Neural progenitor cell (in vitro differentiated cells): ENCODE measurements around the gene GMDS. TPM values are rescaled to one million over a fixed set of nuclear protein-coding genes. Genes with fewer than 3 reads are reported as not detected.

ENCODE experiments used
- DNase-seq: peaks from one replicate; pipeline ENCODE4 v3.0.0-alpha.2; 2016; ENCODE audit warnings: low spot score
- H2AFZ ChIP-seq: fragments of 200-600 bp; sonication (generic); replicated peaks from 2 replicates; pipeline ENCODE4 v1.6.1; 2016; ENCODE audit warnings: antibody characterized with exemption
- H3F3A ChIP-seq: fragments of 200-600 bp; sonication (generic); 2 replicates; pipeline ENCODE4 v1.6.1; 2016; ENCODE audit warnings: antibody characterized with exemption, low read depth
- H3K27ac ChIP-seq: fragments of 200-600 bp; sonication (generic); 2 replicates; pipeline ENCODE4 v1.5.1; 2016; ENCODE audit warnings: mild to moderate bottlenecking
- H3K27me3 ChIP-seq: fragments of 200-600 bp; sonication (generic); 2 replicates; pipeline ENCODE4 v1.6.1; 2016; ENCODE audit warnings: mild to moderate bottlenecking, moderate library complexity
- H3K36me3 ChIP-seq: fragments of 200-600 bp; sonication (generic); 2 replicates; pipeline ENCODE4 v1.5.1; 2016
- H3K4me1 ChIP-seq: fragments of 200-600 bp; sonication (generic); 2 replicates; pipeline ENCODE4 v1.6.1; 2016; ENCODE audit warnings: mixed run types
- H3K4me2 ChIP-seq: fragments of 200-600 bp; sonication (generic); 2 replicates; pipeline ENCODE4 v1.6.1; 2016
- H3K4me3 ChIP-seq: fragments of 200-600 bp; sonication (generic); 2 replicates; pipeline ENCODE4 v1.5.1; 2016
- H3K79me2 ChIP-seq: fragments of 200-600 bp; sonication (generic); 2 replicates; pipeline ENCODE4 v1.6.1; 2016; ENCODE audit warnings: low read depth
- H3K9ac ChIP-seq: fragments of 200-600 bp; sonication (generic); 2 replicates; pipeline ENCODE4 v1.6.1; 2016
- H3K9me3 ChIP-seq: fragments of 200-600 bp; sonication (generic); 2 replicates; pipeline ENCODE4 v1.5.1; 2016; ENCODE audit warnings: low read depth
- H4K20me1 ChIP-seq: fragments of 200-600 bp; sonication (generic); 2 replicates; pipeline ENCODE4 v1.6.1; 2016; ENCODE audit warnings: low read depth
- H3K27ac Mint-ChIP-seq: 3 replicates; pipeline ENCODE4 v1.8.0; 2021; ENCODE audit warnings: mixed read lengths
- H3K27me3 Mint-ChIP-seq: 2 replicates; pipeline ENCODE4 v1.8.0; 2022; ENCODE audit warnings: low read depth, mild to moderate bottlenecking, inconsistent platforms, moderate library complexity, mixed read lengths; ENCODE audit not compliant: insufficient read depth
- H3K36me3 Mint-ChIP-seq: 3 replicates; pipeline ENCODE4 v1.8.0; 2021; ENCODE audit warnings: mixed read lengths
- H3K4me1 Mint-ChIP-seq: 3 replicates; pipeline ENCODE4 v1.8.0; 2021; ENCODE audit warnings: mixed read lengths
- H3K4me3 Mint-ChIP-seq: 3 replicates; pipeline ENCODE4 v1.8.0; 2021; ENCODE audit warnings: mild to moderate bottlenecking, moderate library complexity, mixed read lengths
- H3K9me3 Mint-ChIP-seq: 3 replicates; pipeline ENCODE4 v1.8.0; 2020; ENCODE audit warnings: mixed read lengths
- EZH2 ChIP-seq: fragments of 200-600 bp; sonication (generic); IDR thresholded peaks from 2 replicates; pipeline ENCODE4 v1.6.1; 2017; ENCODE audit warnings: antibody characterized with exemption, mild to moderate bottlenecking, moderate library complexity
- EZH2phosphoT487 ChIP-seq: fragments of 200-600 bp; sonication (generic); IDR thresholded peaks from 2 replicates; pipeline ENCODE4 v1.6.1; 2017; ENCODE audit warnings: antibody characterized with exemption
- total RNA-seq: library from RNA; depleted of rRNA; stranded (reverse); fragments of >200 nt; gene quantifications from 2 replicates; pipeline ENCODE4 v1.2.3, GENCODE V29; 2015; ENCODE audit warnings: low replicate concordance
- TF ChIP-seq, protein P1 (sequence below): fragments of 200-600 bp; sonication (generic); IDR thresholded peaks from 2 replicates; pipeline ENCODE4 v1.5.1; 2017; ENCODE audit warnings: antibody characterized with exemption, mild to moderate bottlenecking

GMDS gene
- total RNA-seq, 1 donor from 2014 or later, result 22.6 TPM

DNA sequence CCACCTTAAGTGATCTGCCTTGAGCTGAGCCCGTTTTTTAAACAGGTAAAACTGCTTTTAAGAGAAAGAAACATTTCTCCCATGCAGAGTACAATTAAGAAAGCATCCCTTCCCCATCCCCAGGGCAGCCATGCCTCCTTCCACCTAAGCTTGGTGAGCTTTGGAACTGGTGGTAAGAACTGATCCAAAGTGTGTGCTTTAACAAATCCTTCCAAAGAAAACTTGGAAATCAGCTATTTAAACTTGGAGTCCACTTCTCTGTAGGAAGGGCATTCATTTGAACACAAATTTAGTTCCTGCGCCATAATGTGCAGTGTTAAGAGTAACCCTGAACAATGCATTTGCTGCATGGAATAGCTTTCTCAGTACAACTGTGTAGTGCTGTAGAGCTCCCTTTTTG lies 17.0 kb downstream of the GMDS start:
- Histone ChIP-seq H3K79me2 (no peaks in the 10 kb centered on the region), H2AFZ (no peak overlapping the region), H3K9me3 (no peaks in the 10 kb centered on the region), H3K4me3 (no peak overlapping the region), H3K9ac (no peak overlapping the region), H3K36me3 (no peaks in the 10 kb centered on the region), H4K20me1 (no peaks in the 10 kb centered on the region), H3K4me1 (peaks cover 12% of the 10 kb centered on the region), H3K27me3 (no peaks in the 10 kb centered on the region), H3K27ac (no peak overlapping the region), H3K4me2 (no peak overlapping the region), H3F3A (no peaks in the 10 kb centered on the region)
- TF ChIP-seq EZH2 (no peak), EZH2phosphoT487 (no peak)
- TF ChIP-seq, protein P1, sequence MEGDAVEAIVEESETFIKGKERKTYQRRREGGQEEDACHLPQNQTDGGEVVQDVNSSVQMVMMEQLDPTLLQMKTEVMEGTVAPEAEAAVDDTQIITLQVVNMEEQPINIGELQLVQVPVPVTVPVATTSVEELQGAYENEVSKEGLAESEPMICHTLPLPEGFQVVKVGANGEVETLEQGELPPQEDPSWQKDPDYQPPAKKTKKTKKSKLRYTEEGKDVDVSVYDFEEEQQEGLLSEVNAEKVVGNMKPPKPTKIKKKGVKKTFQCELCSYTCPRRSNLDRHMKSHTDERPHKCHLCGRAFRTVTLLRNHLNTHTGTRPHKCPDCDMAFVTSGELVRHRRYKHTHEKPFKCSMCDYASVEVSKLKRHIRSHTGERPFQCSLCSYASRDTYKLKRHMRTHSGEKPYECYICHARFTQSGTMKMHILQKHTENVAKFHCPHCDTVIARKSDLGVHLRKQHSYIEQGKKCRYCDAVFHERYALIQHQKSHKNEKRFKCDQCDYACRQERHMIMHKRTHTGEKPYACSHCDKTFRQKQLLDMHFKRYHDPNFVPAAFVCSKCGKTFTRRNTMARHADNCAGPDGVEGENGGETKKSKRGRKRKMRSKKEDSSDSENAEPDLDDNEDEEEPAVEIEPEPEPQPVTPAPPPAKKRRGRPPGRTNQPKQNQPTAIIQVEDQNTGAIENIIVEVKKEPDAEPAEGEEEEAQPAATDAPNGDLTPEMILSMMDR, result no peak
- H3K4me3 Mint-ChIP-seq, result no peak overlapping the region
- no peak for DNase-seq
- H3K4me1 Mint-ChIP-seq, result peaks cover 9% of the 10 kb centered on the region
- H3K27ac Mint-ChIP-seq, result no peak overlapping the region
- H3K27me3 Mint-ChIP-seq, result peaks cover 3% of the 10 kb centered on the region
- H3K36me3 Mint-ChIP-seq, result no peaks in the 10 kb centered on the region
- peaks cover 2% of the 10 kb centered on the region for H3K9me3 Mint-ChIP-seq

DNA sequence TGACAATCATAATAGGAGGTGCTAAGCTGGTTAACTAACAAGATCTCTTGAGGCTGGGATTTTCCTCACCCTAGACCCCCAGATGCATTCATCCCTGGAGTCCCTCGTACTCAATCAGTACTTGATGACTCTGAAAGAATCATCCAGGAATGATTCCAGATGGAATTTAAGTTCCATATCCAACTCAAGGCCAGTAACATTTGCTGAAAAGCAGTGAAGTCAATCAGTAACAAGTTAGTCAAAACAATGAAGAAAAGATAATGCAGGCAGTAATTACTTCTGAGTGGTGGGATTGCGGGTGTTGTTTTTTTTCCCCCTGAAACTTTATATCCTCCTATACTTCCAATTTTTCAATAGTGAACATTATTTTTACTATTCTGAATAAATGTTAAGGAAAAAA lies 18.6 kb downstream of the GMDS start:
- Histone ChIP-seq H3K4me3 (no peak overlapping the region), H4K20me1 (no peaks in the 10 kb centered on the region), H3K4me1 (peaks cover 22% of the 10 kb centered on the region), H3K27ac (no peak overlapping the region), H3K79me2 (no peaks in the 10 kb centered on the region), H3K27me3 (no peaks in the 10 kb centered on the region), H3K4me2 (no peak overlapping the region), H2AFZ (no peak overlapping the region), H3K9ac (no peak overlapping the region), H3K9me3 (no peaks in the 10 kb centered on the region), H3F3A (peaks cover 11% of the 10 kb centered on the region), H3K36me3 (no peaks in the 10 kb centered on the region)
- H3K4me1 Mint-ChIP-seq, result peaks cover 9% of the 10 kb centered on the region
- H3K9me3 Mint-ChIP-seq, result peaks cover 2% of the 10 kb centered on the region
- peaks cover 3% of the 10 kb centered on the region for H3K27me3 Mint-ChIP-seq
- TF ChIP-seq, protein P1, result no peak
- TF ChIP-seq EZH2, result no peak
- no peak for TF ChIP-seq EZH2phosphoT487
- H3K36me3 Mint-ChIP-seq, result no peaks in the 10 kb centered on the region
- no peak overlapping the region for H3K27ac Mint-ChIP-seq
- no peak overlapping the region for H3K4me3 Mint-ChIP-seq
- DNase-seq, result no peak

DNA sequence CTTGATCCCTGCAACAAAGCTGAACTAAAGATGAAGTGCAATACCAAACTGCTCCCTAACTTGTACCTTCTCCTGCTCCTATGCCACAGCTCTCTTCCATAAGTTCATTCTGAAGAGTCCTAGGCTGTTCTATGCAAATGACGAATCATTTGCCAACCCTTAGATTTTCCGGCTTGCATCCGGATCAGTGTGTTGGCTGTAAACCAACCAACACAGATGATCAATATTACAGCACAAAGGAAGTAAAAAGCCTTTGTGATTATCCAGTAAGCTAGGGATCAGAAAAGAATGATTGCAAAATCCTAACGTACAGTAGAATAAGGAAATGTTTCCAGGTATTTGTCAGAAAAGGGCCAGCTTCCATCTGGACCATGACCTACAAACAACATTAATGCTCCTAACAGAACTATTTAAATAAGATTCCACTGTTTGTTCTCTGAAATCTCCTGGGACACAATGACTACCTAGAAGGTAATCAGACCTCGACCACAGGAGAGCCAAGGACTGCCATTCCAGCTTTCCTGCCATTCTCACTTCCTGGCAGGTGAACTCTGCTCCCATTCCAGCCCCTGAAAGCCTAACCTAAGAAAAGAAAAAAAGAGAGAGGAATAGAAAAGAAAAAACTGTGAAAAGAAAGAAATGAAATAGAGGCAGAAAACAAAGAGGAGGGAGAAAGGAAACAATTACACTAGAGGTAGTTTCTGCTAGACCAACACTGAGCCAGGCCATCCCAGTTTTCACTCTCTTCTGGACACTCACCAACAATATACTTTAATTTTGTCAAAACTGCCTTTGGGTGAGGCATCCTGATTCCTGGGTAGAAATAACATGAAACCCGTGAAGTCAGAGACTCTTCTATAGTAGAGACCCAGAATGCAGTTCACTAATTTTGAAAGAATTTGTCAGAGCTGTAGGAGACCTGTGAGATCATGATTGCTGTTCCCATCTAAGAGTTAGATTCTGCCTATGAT lies 19.7 kb downstream of the GMDS start:
- Histone ChIP-seq H2AFZ (no peak overlapping the region), H3K79me2 (no peaks in the 10 kb centered on the region), H3K4me3 (no peak overlapping the region), H3K27me3 (no peaks in the 10 kb centered on the region), H3K9ac (no peak overlapping the region), H3K36me3 (no peaks in the 10 kb centered on the region), H3K9me3 (no peaks in the 10 kb centered on the region), H3K4me2 (no peak overlapping the region), H3F3A (peaks cover 15% of the 10 kb centered on the region), H3K27ac (no peak overlapping the region), H3K4me1 (peaks cover 26% of the 10 kb centered on the region), H4K20me1 (no peaks in the 10 kb centered on the region)
- TF ChIP-seq EZH2, result no peak
- TF ChIP-seq, protein P1, result no peak
- no peak for TF ChIP-seq EZH2phosphoT487
- Mint-ChIP-seq H3K4me3 (no peak overlapping the region), H3K36me3 (no peaks in the 10 kb centered on the region), H3K9me3 (peaks cover 2% of the 10 kb centered on the region), H3K27me3 (peaks cover 3% of the 10 kb centered on the region), H3K4me1 (peaks cover 9% of the 10 kb centered on the region), H3K27ac (no peak overlapping the region)
- DNase-seq, result no peak
